H1 (cell line): ENCODE results near the gene TMEM130. TPM values are rescaled to one million over a fixed set of nuclear protein-coding genes. Genes with fewer than 3 reads are reported as not detected.

ENCODE experiments used
- CTCF ChIA-PET: fragments of 300-600 bp; sonication (Branson Sonifier 250); formaldehyde crosslinking; loops from one replicate; lab custom pipeline; 2021; ENCODE audit not compliant: partially characterized antibody; lab: Charles Lee
- POLR2A ChIA-PET: fragments of 300-600 bp; sonication (Branson Sonifier 250); formaldehyde crosslinking; loops from one replicate; lab custom pipeline; 2021; ENCODE audit warnings: inconsistent platforms; ENCODE audit not compliant: partially characterized antibody; lab: Charles Lee
- DNase-seq, 2 experiments: peaks; one replicate each; pipeline versions ENCODE4 v3.0.0 to v3.0.0-alpha.2; 2010 to 2022; ENCODE audit warnings: low spot score in 2 of 2, low read depth in 1 of 2, mixed read lengths in 1 of 2
- FAIRE-seq: peaks from 2 replicates; lab custom pipeline; 2011; peaks lifted over from hg19 to GRCh38; lab: Jason Lieb, UNC
- H2AFZ ChIP-seq: 2 replicates; pipeline ENCODE4 v1.8.1; 2012; ENCODE audit warnings: low read length, inconsistent platforms
- H2AK5ac ChIP-seq: 2 replicates; pipeline ENCODE4 v1.6.1; 2013; ENCODE audit warnings: low read depth, low read length
- H2BK120ac ChIP-seq: replicated peaks from 2 replicates; pipeline ENCODE3; 2013; ENCODE audit warnings: low read depth, low read length, inconsistent platforms
- H2BK12ac ChIP-seq: 2 replicates; pipeline ENCODE4 v1.6.1; 2013; ENCODE audit warnings: low read depth, low read length
- H2BK15ac ChIP-seq: 2 replicates; pipeline ENCODE4 v1.6.1; 2013; ENCODE audit warnings: low read length
- H2BK20ac ChIP-seq: 2 replicates; pipeline ENCODE4 v1.6.1; 2013; ENCODE audit warnings: low read length
- H2BK5ac ChIP-seq: 2 replicates; pipeline ENCODE4 v1.6.1; 2013; ENCODE audit warnings: low read depth, low read length
- H3K14ac ChIP-seq: 2 replicates; pipeline ENCODE4 v1.6.1; 2013; ENCODE audit warnings: inconsistent platforms; ENCODE audit not compliant: insufficient read length
- H3K18ac ChIP-seq: 2 replicates; pipeline ENCODE4 v1.6.1; 2013; ENCODE audit warnings: low read length; ENCODE audit errors: extremely low read depth
- H3K23ac ChIP-seq: 2 replicates; pipeline ENCODE4 v1.6.1; 2013; ENCODE audit warnings: inconsistent platforms; ENCODE audit not compliant: insufficient read length
- H3K23me2 ChIP-seq: 2 replicates; pipeline ENCODE4 v1.6.1; 2013; ENCODE audit warnings: low read depth, low read length
- H3K27ac ChIP-seq: 2 replicates; pipeline ENCODE4 v1.6.1; 2011; ENCODE audit warnings: low read depth, low read length, inconsistent platforms
- H3K27me3 ChIP-seq, 4 experiments: replicated peaks in 1 of 4; 1 replicate in 1 of 4; 2 replicates in 3 of 4; pipeline versions ENCODE4 v1.6.1 to v1.8.1; 2011 to 2013; ENCODE audit warnings: low read length in 3 of 4, mild to moderate bottlenecking in 3 of 4, inconsistent platforms in 2 of 4, mixed read lengths in 2 of 4, moderate library complexity in 1 of 4; ENCODE audit not compliant: control insufficient read depth in 3 of 4, insufficient read depth in 3 of 4; ENCODE audit errors: extremely low read depth in 1 of 4
- H3K36me3 ChIP-seq, 4 experiments: 2 replicates each; pipeline versions ENCODE4 v1.6.1 to v1.8.1; 2011 to 2013; ENCODE audit warnings: mild to moderate bottlenecking in 4 of 4, low read length in 3 of 4, moderate library complexity in 2 of 4, control low read depth in 1 of 4, inconsistent platforms in 1 of 4; ENCODE audit not compliant: insufficient read depth in 4 of 4, control insufficient read depth in 2 of 4
- H3K4ac ChIP-seq: replicated peaks from 2 replicates; pipeline ENCODE3; 2013; ENCODE audit warnings: low read length, low read depth, mixed read lengths, inconsistent platforms; ENCODE audit not compliant: insufficient read length
- H3K4me1 ChIP-seq, 4 experiments: replicated peaks in 1 of 4; 1 replicate in 1 of 4; 2 replicates in 3 of 4; pipeline versions ENCODE4 v1.6.1 to v1.8.1; 2011 to 2013; ENCODE audit warnings: low read length in 3 of 4, inconsistent platforms in 2 of 4, mixed read lengths in 1 of 4; ENCODE audit not compliant: insufficient read depth in 4 of 4, control insufficient read depth in 3 of 4
- H3K4me2 ChIP-seq, 2 experiments: 2 replicates each; pipeline versions ENCODE4 v1.6.1 to v1.8.1; 2011 to 2013; ENCODE audit warnings: low read depth in 2 of 2, low read length in 2 of 2, control low read depth in 1 of 2, inconsistent platforms in 1 of 2, mild to moderate bottlenecking in 1 of 2; ENCODE audit not compliant: insufficient read depth in 1 of 2
- H3K4me3 ChIP-seq, 4 experiments: fragments of 200-600, 300-600 bp in 1 of 4; sonication (generic), shearing (Covaris generic), sonication (Bioruptor Twin) in 1 of 4; 2 replicates each; pipeline versions ENCODE4 v1.5.1 to v1.8.1; 2011 to 2016; ENCODE audit warnings: low read length in 4 of 4, low read depth in 3 of 4, control low read depth in 2 of 4, inconsistent platforms in 2 of 4, mild to moderate bottlenecking in 2 of 4, mixed read lengths in 1 of 4, moderate library complexity in 1 of 4; ENCODE audit not compliant: insufficient read depth in 2 of 4; ENCODE audit errors: extremely low read depth in 1 of 4
- H3K56ac ChIP-seq: replicated peaks from 2 replicates; pipeline ENCODE3; 2013; ENCODE audit warnings: low read depth, mild to moderate bottlenecking, mixed read lengths, low read length, inconsistent platforms; ENCODE audit not compliant: insufficient read length
- H3K79me1 ChIP-seq: 2 replicates; pipeline ENCODE4 v1.6.1; 2013; ENCODE audit warnings: low read depth, low read length, control low read depth
- H3K79me2 ChIP-seq, 2 experiments: 2 replicates each; pipeline versions ENCODE4 v1.6.1 to v1.8.1; 2012 to 2013; ENCODE audit warnings: low read length in 2 of 2, mild to moderate bottlenecking in 2 of 2, inconsistent platforms in 1 of 2; ENCODE audit not compliant: insufficient read depth in 2 of 2, control insufficient read depth in 1 of 2
- H3K9ac ChIP-seq, 4 experiments: replicated peaks in 1 of 4; 1 replicate in 1 of 4; 2 replicates in 3 of 4; pipeline versions ENCODE4 v1.6.1 to v1.8.1; 2011 to 2013; ENCODE audit warnings: low read depth in 3 of 4, low read length in 3 of 4, control low read depth in 2 of 4, mild to moderate bottlenecking in 2 of 4, moderate library complexity in 2 of 4, inconsistent platforms in 1 of 4; ENCODE audit errors: extremely low read depth in 1 of 4
- H3K9me3 ChIP-seq, 2 experiments: 2 replicates each; pipeline versions ENCODE4 v1.6.1 to v1.8.1; 2012 to 2013; ENCODE audit warnings: mild to moderate bottlenecking in 2 of 2, moderate library complexity in 2 of 2, control low read depth in 1 of 2, inconsistent platforms in 1 of 2, low read depth in 1 of 2, low read length in 1 of 2, mixed read lengths in 1 of 2; ENCODE audit not compliant: insufficient read depth in 2 of 2
- H4K20me1 ChIP-seq, 2 experiments: replicated peaks in 1 of 2; 2 replicates each; pipeline versions ENCODE3 to v1.8.1; 2011 to 2013; ENCODE audit warnings: inconsistent platforms in 2 of 2, low read length in 2 of 2, mild to moderate bottlenecking in 1 of 2; ENCODE audit not compliant: insufficient read depth in 2 of 2, control insufficient read depth in 1 of 2
- H4K5ac ChIP-seq: 2 replicates; pipeline ENCODE4 v1.6.1; 2013; ENCODE audit warnings: low read length, low read depth, mixed read lengths, inconsistent platforms; ENCODE audit not compliant: insufficient read length
- H4K8ac ChIP-seq: 2 replicates; pipeline ENCODE4 v1.8.0; 2013; ENCODE audit warnings: mild to moderate bottlenecking, moderate library complexity, low read length, inconsistent platforms; ENCODE audit not compliant: insufficient read depth; ENCODE audit errors: extremely low read depth
- H4K91ac ChIP-seq: replicated peaks from 2 replicates; pipeline ENCODE3; 2013; ENCODE audit warnings: low read length, mixed read lengths, inconsistent platforms; ENCODE audit not compliant: insufficient read length
- CHD2 ChIP-seq: IDR thresholded peaks from 2 replicates; pipeline ENCODE4 v1.6.1; 2012; ENCODE audit warnings: low read length, improper control_type of control experiment
- CREB1 ChIP-seq: IDR thresholded peaks from 2 replicates; pipeline ENCODE4 v1.6.1; 2012; ENCODE audit warnings: inconsistent platforms
- MAFK ChIP-seq: IDR thresholded peaks from 2 replicates; pipeline ENCODE4 v1.6.1; 2012; ENCODE audit warnings: low read depth, mild to moderate bottlenecking, improper control_type of control experiment, low read length
- TEAD4 ChIP-seq: IDR thresholded peaks from 2 replicates; pipeline ENCODE4 v1.6.1; 2012; ENCODE audit warnings: low read depth, low read length, inconsistent platforms, mixed read lengths
- WGBS, 2 experiments: shearing (Covaris generic) in 1 of 2; methylation state at CpG; one replicate each; pipeline versions ENCODE4 v1.1.6 to v1.1.7; 2013 to 2015; ENCODE audit warnings: low lambda C conversion rate in 2 of 2, mixed read lengths in 2 of 2, inconsistent platforms in 1 of 2, low coverage in 1 of 2, missing lambda C conversion rate in 1 of 2; ENCODE audit not compliant: insufficient replicate concordance in 2 of 2, insufficient coverage in 1 of 2, insufficient read length in 1 of 2; ENCODE audit errors: extremely low coverage in 1 of 2, missing lambda C conversion rate in 1 of 2; 5-methylcytosine and 5-hydroxymethylcytosine counted together
- polyA plus RNA-seq, 7 experiments: library from polyadenylated mRNA; depleted of rRNA in 3 of 7; stranded (reverse) in 5 of 7; unstranded in 2 of 7; fragments of >200 nt in 5 of 7; fragments of 200-250 nt in 2 of 7; gene quantifications; 1 replicate in 5 of 7; 2 replicates in 1 of 7; 4 replicates in 1 of 7; pipeline versions ENCODE4 v1.2.1 to v1.2.3, GENCODE V29; 2011 to 2013; ENCODE audit warnings: missing spikeins in 2 of 7, mixed read lengths in 2 of 7
- total RNA-seq: library from RNA; stranded (reverse); fragmentation: NEBNext Ultra II Directional; extraction: Animal tissue kit (Norgen Biotek cat#: 25700); gene quantifications from 2 replicates; pipeline ENCODE4 v1.2.1, GENCODE V29; 2021

Gene TMEM130
- total and polyA plus RNA-seq, 2 of the 8 experiments (the other 6 are each of a cell fraction or from before 2014, with no cell fraction given), result 2.9 to 6.6 TPM

GRCh38 chr7:98868450-98868849 lies 1.4 kb downstream of the TMEM130 start:
- Histone ChIP-seq H4K5ac (no peak overlapping the region), H3K27ac (no peak overlapping the region), H3K4ac (no peak overlapping the region), H3K27me3 (peaks cover 8 to 31% (median 22%) of the 10 kb centered on the region in 4 experiments), H2BK120ac (no peak overlapping the region), H3K9me3 (no peaks in the 10 kb centered on the region), H4K8ac (no peak overlapping the region), H2AFZ (no peak overlapping the region), H4K91ac (no peak overlapping the region), H3K23ac (no peak overlapping the region), H2BK20ac (no peak overlapping the region), H3K14ac (no peak overlapping the region), H2BK5ac (no peak overlapping the region), H3K4me2 (peak overlapping the region in 1 of 2 experiments; percentile 60; a peak in 1 of 4 replicates), H3K36me3 (no peaks in the 10 kb centered on the region), H3K4me1 (peaks cover 0 to 14% (median 7%) of the 10 kb centered on the region in 4 experiments; a peak in 5 of 7 replicates), H3K23me2 (peaks cover 11% of the 10 kb centered on the region; the same call in 1 of the 2 replicates), H2BK12ac (no peak overlapping the region), H3K56ac (no peak overlapping the region), H2AK5ac (no peak overlapping the region), H2BK15ac (no peak overlapping the region), H3K79me2 (no peaks in the 10 kb centered on the region), H4K20me1 (no peaks in the 10 kb centered on the region), H3K9ac (no peak overlapping the region), H3K18ac (no peak overlapping the region), H3K79me1 (no peaks in the 10 kb centered on the region), H3K4me3 (no peak overlapping the region)
- 77% methylated on average over 2 of the region's 2 CpGs; no CpG with 5 or more reads in 1 of the 2 experiments for WGBS, 2 experiments
- FAIRE-seq, result no peak
- ChIA-PET POLR2A (no interaction called here), CTCF (interaction anchor here (1.3 kb wide), 2 partner anchors 10 to 32 kb away, joined by 3 read pairs; partner anchors contain the start of gene TRRAP)
- TF ChIP-seq CREB1 (no peak), TEAD4 (no peak), CHD2 (no peak), MAFK (no peak)
- DNase-seq, result no peak
